Measurements from ENCODE around the gene DNAJC7.
A peak's percentile ranks its signal among the peaks of the same experiment; 100 is the strongest.

GRCh38 chr17:42049834-42050392 lies 32.7 kb upstream of the DNAJC7 start:
- TF ChIP-seq CTCF (IDR thresholded peaks at IDR 0.05; ENCODE audit: insufficient read depth, low read length, poor library complexity, severe bottlenecking) (peak; percentile 25), EZH2phosphoT487 (conservative IDR thresholded peaks at IDR 0.05; ENCODE audit: low read length) (no peak)
